ENCODE data around the gene ATG9B. TPM values are rescaled to one million over a fixed set of nuclear protein-coding genes. Genes with fewer than 3 reads are reported as not detected.

Gene ATG9B
- total and polyA plus RNA-seq, 7 donors: 0.12 to 0.18 (median 0.18) TPM; not detected in 4

GRCh38 chr7:151020231-151020630, 4.1 kb downstream of the ATG9B start:
- Histone ChIP-seq H3K27ac (no peak overlapping the region), H3K27me3 (ENCODE audit: insufficient read depth in 3 of 3, low read length in 2 of 3) (peaks cover 0 to 46% (median 1%) of the 10 kb centered on the region in 3 donors), H3K4me3 (no peak overlapping the region), H3K9me3 (no peaks in the 10 kb centered on the region), H3K4me1 (peaks cover 8% of the 10 kb centered on the region), H3K36me3 (ENCODE audit: insufficient read depth in 1 of 2, low read depth in 1 of 2) (no peaks in the 10 kb centered on the region)
- ATAC-seq: no peak
- WGBS, 3 donors: 48 to 51% (median 49%) methylated on average over 7 of the region's 7 CpGs
- TF ChIP-seq CTCF (IDR thresholded peaks at IDR 0.05): no peak
- intact Hi-C loops (cut with DNase I): no loop called here
- no peak for DNase-seq

- H3K27ac ChIP-seq: no peak overlapping the region
- peaks cover 0 to 55% (median 3%) of the 10 kb centered on the region in 3 donors for H3K27me3 ChIP-seq (ENCODE audit: insufficient read depth in 3 of 3, low read length in 2 of 3)
- H3K36me3 ChIP-seq (ENCODE audit: insufficient read depth in 1 of 2, low read depth in 1 of 2): no peaks in the 10 kb centered on the region
- WGBS, 3 donors: 17 to 21% (median 18%) methylated on average over 13 to 20 of the region's 20 CpGs
- DNase-seq: no peak
- intact Hi-C loops (cut with DNase I): no loop called here
- no peak for TF ChIP-seq CTCF (IDR thresholded peaks at IDR 0.05)
- peak in 2 of 4 donors; percentile 3 to 7 for ATAC-seq
- no peaks in the 10 kb centered on the region for H3K9me3 ChIP-seq
- H3K4me1 ChIP-seq: peaks cover 8% of the 10 kb centered on the region
- H3K4me3 ChIP-seq: peak overlapping the region; percentile 51
Measured at GRCh38 chr7:151019130-151019447, 5.2 kb downstream of the ATG9B start.

GRCh38 chr7:151018421-151019129, 5.7 kb downstream of the ATG9B start:
- peak overlapping the region; percentile 51 for H3K4me3 ChIP-seq
- H3K36me3 ChIP-seq (ENCODE audit: insufficient read depth in 1 of 2, low read depth in 1 of 2): no peaks in the 10 kb centered on the region
- TF ChIP-seq CTCF (IDR thresholded peaks at IDR 0.05): no peak
- ATAC-seq: peak; percentile 5 to 29 (median 18)
- peaks cover 0 to 60% (median 5%) of the 10 kb centered on the region in 3 donors for H3K27me3 ChIP-seq (ENCODE audit: insufficient read depth in 3 of 3, low read length in 2 of 3)
- no peak overlapping the region for H3K27ac ChIP-seq
- no peak for DNase-seq
- H3K4me1 ChIP-seq: peaks cover 8% of the 10 kb centered on the region
- intact Hi-C loops (cut with DNase I): no loop called here
- 1% methylated on average over 36 to 82 of the region's 82 CpGs for WGBS, 3 donors
- no peaks in the 10 kb centered on the region for H3K9me3 ChIP-seq

- Histone ChIP-seq H3K36me3 (ENCODE audit: insufficient read depth in 1 of 2, low read depth in 1 of 2) (no peaks in the 10 kb centered on the region), H3K4me3 (peak overlapping the region; percentile 51), H3K9me3 (no peaks in the 10 kb centered on the region), H3K4me1 (peaks cover 8% of the 10 kb centered on the region), H3K27ac (no peak overlapping the region), H3K27me3 (ENCODE audit: insufficient read depth in 3 of 3, low read length in 2 of 3) (peaks cover 0 to 66% (median 6%) of the 10 kb centered on the region in 3 donors)
- intact Hi-C loops (cut with DNase I): no loop called here
- ATAC-seq: peak; percentile 64 to 84 (median 74)
- peak; percentile 87 for TF ChIP-seq CTCF (IDR thresholded peaks at IDR 0.05)
- DNase-seq: peak; percentile 69 to 85
- WGBS, 3 donors: 3 to 4% (median 4%) methylated on average over 34 of the region's 34 CpGs
Measured at GRCh38 chr7:151017953-151018420, 6.3 kb downstream of the ATG9B start.
